ENCODE measurements around the gene C13orf42. TPM values are rescaled to one million over a fixed set of nuclear protein-coding genes. Genes with fewer than 3 reads are reported as not detected.

C13orf42 gene
- total RNA-seq, 2 donors from 2014 or later: not detected

- TF ChIP-seq POLR2A (IDR thresholded peaks at IDR 0.05): no peak
- no peak for TF ChIP-seq CTCF (IDR thresholded peaks at IDR 0.05)
- no peak for ATAC-seq
- Histone ChIP-seq H3K9me3 (no peaks in the 10 kb centered on the region), H3K27ac (no peak overlapping the region), H3K4me3 (no peak overlapping the region), H3K36me3 (replicated peaks in 1 of 2; ENCODE audit: insufficient read depth in 1 of 2, low read depth in 2 of 2) (no peaks in the 10 kb centered on the region), H3K4me1 (peaks cover 11% of the 10 kb centered on the region), H3K27me3 (no peaks in the 10 kb centered on the region)
- no peak for DNase-seq
- intact Hi-C loops (cut with DNase I): no loop called here
- 72 to 76% methylated on average over 3 to 5 of the region's 5 CpGs for WGBS, 2 donors
Measured at GRCh38 chr13:51045451-51045850, 65.6 kb downstream of the C13orf42 start.

GRCh38 chr13:51044023-51044665, 66.9 kb downstream of the C13orf42 start:
- whole genome bisulfite sequencing, 2 donors: 77 to 86% methylated on average over 7 to 11 of the region's 13 CpGs
- H3K27me3 ChIP-seq: no peaks in the 10 kb centered on the region
- H3K4me1 ChIP-seq: peaks cover 11% of the 10 kb centered on the region
- no peaks in the 10 kb centered on the region for H3K36me3 ChIP-seq (replicated peaks in 1 of 2; ENCODE audit: insufficient read depth in 1 of 2, low read depth in 2 of 2)
- TF ChIP-seq POLR2A (IDR thresholded peaks at IDR 0.05) (no peak), CTCF (IDR thresholded peaks at IDR 0.05) (no peak)
- intact Hi-C loops (cut with DNase I): no loop called here
- DNase-seq: no peak
- H3K27ac ChIP-seq: no peak overlapping the region
- no peak overlapping the region for H3K4me3 ChIP-seq
- ATAC-seq: no peak
- no peaks in the 10 kb centered on the region for H3K9me3 ChIP-seq

GRCh38 chr13:51043310-51043709, 67.8 kb downstream of the C13orf42 start:
- TF ChIP-seq CTCF (IDR thresholded peaks at IDR 0.05) (no peak), POLR2A (IDR thresholded peaks at IDR 0.05) (no peak)
- Histone ChIP-seq H3K36me3 (replicated peaks in 1 of 2; ENCODE audit: insufficient read depth in 1 of 2, low read depth in 2 of 2) (no peaks in the 10 kb centered on the region), H3K27ac (no peak overlapping the region), H3K9me3 (no peaks in the 10 kb centered on the region), H3K4me1 (peaks cover 11% of the 10 kb centered on the region), H3K27me3 (no peaks in the 10 kb centered on the region), H3K4me3 (no peak overlapping the region)
- WGBS, 2 donors: 72 to 80% methylated on average over 5 of the region's 5 CpGs
- intact Hi-C loops (cut with DNase I): no loop called here
- no peak for ATAC-seq
- no peak for DNase-seq

- no peaks in the 10 kb centered on the region for H3K4me1 ChIP-seq
- no peaks in the 10 kb centered on the region for H3K9me3 ChIP-seq
- DNase-seq (no peak), ATAC-seq (no peak)
- no peak overlapping the region for H3K27ac ChIP-seq
- no peak overlapping the region for H3K4me3 ChIP-seq
- no peaks in the 10 kb centered on the region for H3K27me3 ChIP-seq
- no peak for TF ChIP-seq POLR2A (IDR thresholded peaks at IDR 0.05)
- intact Hi-C loops (cut with DNase I): no loop called here
- WGBS, 2 donors: 66 to 86% methylated on average over 5 of the region's 5 CpGs
- no peaks in the 10 kb centered on the region for H3K36me3 ChIP-seq (replicated peaks in 1 of 2; ENCODE audit: insufficient read depth in 1 of 2, low read depth in 2 of 2)
Measured at GRCh38 chr13:51041710-51042109, 69.4 kb downstream of the C13orf42 start.

- 88 to 89% methylated on average over 4 of the region's 4 CpGs for WGBS, 2 donors
- TF ChIP-seq POLR2A (IDR thresholded peaks at IDR 0.05): no peak
- no peak for TF ChIP-seq CTCF (IDR thresholded peaks at IDR 0.05)
Measured at GRCh38 chr13:51041126-51041525, 69.9 kb downstream of the C13orf42 start.

More at GRCh38 chr13:51041126-51041525, 69.9 kb downstream of the C13orf42 start:
- Histone ChIP-seq H3K4me3 (no peak overlapping the region), H3K9me3 (no peaks in the 10 kb centered on the region), H3K27ac (no peak overlapping the region), H3K4me1 (no peaks in the 10 kb centered on the region), H3K27me3 (no peaks in the 10 kb centered on the region), H3K36me3 (replicated peaks in 1 of 2; ENCODE audit: insufficient read depth in 1 of 2, low read depth in 2 of 2) (no peaks in the 10 kb centered on the region)
- ATAC-seq (no peak), DNase-seq (no peak)
- intact Hi-C loops (cut with DNase I): no loop called here
